Transverse colon (tissue), 4 donors: ENCODE results near the gene SMCR8. TPM values are rescaled to one million over a fixed set of nuclear protein-coding genes. Genes with fewer than 3 reads are reported as not detected.

ENCODE experiments used
- DNase-seq: peaks from one replicate; pipeline ENCODE4 v3.0.0-alpha.2; 2019
- H3K27ac ChIP-seq, 4 donors: fragments of 200-600 bp; sonication (generic); 2 replicates each; pipeline ENCODE4 v1.5.1; 2016 to 2018; ENCODE audit warnings: inconsistent platforms in 4 of 4
- H3K27me3 ChIP-seq: fragments of 200-600 bp; sonication (generic); 2 replicates; pipeline ENCODE4 v1.5.1; 2017; ENCODE audit warnings: inconsistent platforms
- H3K36me3 ChIP-seq, 4 donors: fragments of 200-600 bp; sonication (generic); 2 replicates each; pipeline ENCODE4 v1.5.1; 2017 to 2019; ENCODE audit warnings: inconsistent platforms in 4 of 4
- H3K4me1 ChIP-seq, 4 donors: fragments of 200-600 bp; sonication (generic); 2 replicates each; pipeline ENCODE4 v1.5.1; 2017 to 2020; ENCODE audit warnings: inconsistent platforms in 4 of 4
- H3K4me3 ChIP-seq, 4 donors: fragments of 200-600 bp; sonication (generic); 1 replicate in 1 of 4; 2 replicates in 3 of 4; pipeline versions ENCODE4 v1.5.1 to v1.6.1; 2017 to 2019; ENCODE audit warnings: inconsistent platforms in 4 of 4
- H3K9me3 ChIP-seq, 2 donors: fragments of 200-600 bp; sonication (generic); 2 replicates each; pipeline ENCODE4 v1.5.1; 2017 to 2019; ENCODE audit warnings: inconsistent platforms in 2 of 2
- CTCF ChIP-seq, 5 experiments: fragments of 200-600 bp in 3 of 5; fragments of 450-650 bp in 2 of 5; sonication (generic) in 3 of 5; IDR thresholded peaks; 1 replicate in 2 of 5; 2 replicates in 3 of 5; pipeline ENCODE4 v1.5.1; 2016 to 2017; ENCODE audit warnings: antibody characterized with exemption in 5 of 5, inconsistent platforms in 3 of 5, mild to moderate bottlenecking in 2 of 5, moderate library complexity in 1 of 5
- EP300 ChIP-seq: sonication (generic); formaldehyde crosslinking; IDR thresholded peaks from one replicate; pipeline ENCODE4 v1.6.1; 2017; ENCODE audit warnings: antibody characterized with exemption, low read depth
- POLR2A ChIP-seq: fragments of 450-650 bp; IDR thresholded peaks from one replicate; pipeline ENCODE4 v1.6.1; 2016; ENCODE audit warnings: antibody characterized with exemption, mild to moderate bottlenecking, moderate library complexity
- POLR2AphosphoS5 ChIP-seq, 3 donors: sonication (generic); formaldehyde crosslinking; IDR thresholded peaks; one replicate each; pipeline ENCODE4 v1.6.1; 2016; ENCODE audit warnings: antibody characterized with exemption in 3 of 3
- WGBS, 2 donors: methylation state at CpG; one replicate each; pipeline ENCODE4 v1.1.5; 2018; ENCODE audit warnings: low coverage in 1 of 2; 5-methylcytosine and 5-hydroxymethylcytosine counted together
- in situ Hi-C, 4 donors: fragments of 200-750 bp; cut with MboI; loops; one replicate each; pipeline versions ENCODE4 v1.15.0 to v1.15.1; 2017; ENCODE audit warnings: low sequenced_read_pairs in 3 of 4, low pct_ligation_motif_present in 1 of 4, low pct_unique_long_range_greater_than_20kb in 1 of 4
- intact Hi-C: fragments of 100-400 bp; cut with DNase I; formaldehyde crosslinking; loops from one replicate; pipeline ENCODE4 v1.15.1; 2023; ENCODE audit warnings: low total_unique reads
- total RNA-seq, 4 donors: library from RNA; depleted of rRNA; stranded (reverse); fragments of >200 nt; gene quantifications; one replicate each; pipeline ENCODE4 v1.1.0, GENCODE V29; 2016

Gene SMCR8
- total RNA-seq, 4 donors from 2014 or later, result 12.1 to 20.6 (median 19.6) TPM

GRCh38 chr17:18363101-18364049 is 48.3 kb downstream of the SMCR8 start, which contains the start of gene SHMT1:
Gene SHMT1 (minus strand): TSS chr17:18363550. CDS start chr17:18355981, 7,569 bp downstream.
- 1% methylated on average over 29 of the region's 76 CpGs; no CpG with 5 or more reads in 1 of the 2 donors for WGBS, 2 donors

GRCh38 chr17:18364166-18364565 is 49.1 kb downstream of the SMCR8 start:
- DNase-seq, result no peak
- Histone ChIP-seq H3K27me3 (no peaks in the 10 kb centered on the region), H3K36me3 (no peaks in the 10 kb centered on the region), H3K4me1 (peaks cover 0 to 21% (median 10%) of the 10 kb centered on the region in 4 donors), H3K9me3 (no peaks in the 10 kb centered on the region), H3K27ac (no peak overlapping the region), H3K4me3 (no peak overlapping the region)
- intact Hi-C loops (no loop called here), in situ Hi-C loops (no loop called here)
- TF ChIP-seq CTCF (IDR thresholded peaks at IDR 0.05), result no peak
- no peak for TF ChIP-seq POLR2AphosphoS5 (IDR thresholded peaks at IDR 0.05)
- TF ChIP-seq POLR2A, result no peak
- no peak for TF ChIP-seq EP300
- WGBS, 2 donors, result 80 to 86% methylated on average over 4 to 6 of the region's 6 CpGs

More at GRCh38 chr17:18363101-18364049, 48.3 kb downstream of the SMCR8 start, which contains the start of gene SHMT1:
- Histone ChIP-seq H3K27ac (peak within 1 kb of the TSS; percentile 83 to 89 (median 86)), H3K36me3 (no peaks in the 10 kb centered on the region), H3K4me1 (peaks cover 0 to 21% (median 10%) of the 10 kb centered on the region in 4 donors), H3K27me3 (no peaks in the 10 kb centered on the region), H3K4me3 (peak within 1 kb of the TSS; percentile 83 to 97 (median 88)), H3K9me3 (no peaks in the 10 kb centered on the region)
- intact Hi-C loops, result no loop called here
- in situ Hi-C loops, result no loop called here
- no peak for TF ChIP-seq EP300
- peak; percentile 84 to 88 (median 85) for TF ChIP-seq POLR2AphosphoS5 (IDR thresholded peaks at IDR 0.05)
- TF ChIP-seq POLR2A, result peak; percentile 70
- DNase-seq, result peak; percentile 96

GRCh38 chr17:18368946-18369345 is 53.9 kb downstream of the SMCR8 start:
- Histone ChIP-seq H3K9me3 (no peaks in the 10 kb centered on the region), H3K27ac (no peak overlapping the region), H3K27me3 (no peaks in the 10 kb centered on the region), H3K36me3 (no peaks in the 10 kb centered on the region), H3K4me1 (peaks cover 0 to 2% (median under 1%) of the 10 kb centered on the region in 4 donors), H3K4me3 (no peak overlapping the region)
- TF ChIP-seq CTCF (IDR thresholded peaks at IDR 0.05), result no peak
- TF ChIP-seq POLR2A, result no peak
- TF ChIP-seq POLR2AphosphoS5 (IDR thresholded peaks at IDR 0.05), result no peak
- TF ChIP-seq EP300, result no peak
- 67 to 80% methylated on average over 8 of the region's 8 CpGs for WGBS, 2 donors
- intact Hi-C loops (no loop called here), in situ Hi-C loops (no loop called here)
- no peak for DNase-seq

GRCh38 chr17:18370761-18371160 is 55.7 kb downstream of the SMCR8 start:
- in situ Hi-C loops, result no loop called here
- Histone ChIP-seq H3K27me3 (no peaks in the 10 kb centered on the region), H3K36me3 (no peaks in the 10 kb centered on the region), H3K4me1 (no peaks in the 10 kb centered on the region), H3K9me3 (no peaks in the 10 kb centered on the region), H3K4me3 (no peak overlapping the region), H3K27ac (no peak overlapping the region)
- TF ChIP-seq POLR2A (no peak), CTCF (IDR thresholded peaks at IDR 0.05) (no peak), EP300 (no peak), POLR2AphosphoS5 (IDR thresholded peaks at IDR 0.05) (no peak)
- no peak for DNase-seq
- 40 to 69% methylated on average over 2 to 5 of the region's 5 CpGs for WGBS, 2 donors
- intact Hi-C loops, result no loop called here
